Suppressor macrophage treated with lipopolysaccharide for 4 hours (primary cell): Measurements from ENCODE around the gene ARAP2.

Experiments used
- DNase-seq: peaks from one replicate; pipeline ENCODE4 v3.0.0-alpha.2; 2020

Gene ARAP2

DNA sequence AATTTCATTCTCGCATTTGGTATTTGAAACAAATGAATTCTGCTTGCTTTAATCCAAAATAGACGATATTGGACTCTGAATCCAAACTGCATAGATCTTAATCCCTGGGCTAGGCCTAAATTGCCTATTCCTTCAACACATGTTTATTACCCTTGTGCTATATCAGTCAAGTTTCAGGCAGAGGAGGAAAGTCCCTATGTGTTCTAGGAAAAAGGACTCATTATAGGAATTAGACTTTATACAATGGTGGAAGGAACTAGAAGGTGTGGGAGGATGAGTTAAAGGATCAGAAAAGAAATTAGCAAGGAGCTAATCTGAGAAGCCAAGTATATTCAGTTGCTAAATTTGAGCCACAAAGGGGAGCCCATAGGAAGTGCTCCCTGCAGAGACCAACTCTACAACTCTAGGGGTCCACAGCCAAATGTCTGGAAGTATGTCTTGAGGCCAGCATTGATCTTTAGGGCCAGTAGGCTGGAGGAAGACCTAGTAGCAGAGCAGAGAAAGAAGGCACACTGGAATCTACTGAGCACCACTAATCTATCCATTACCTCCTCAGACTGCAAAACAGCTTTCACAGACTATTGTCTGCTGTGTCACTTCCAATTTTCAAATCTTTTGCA is 20.0 kb upstream of the ARAP2 start:
- DNase-seq = no peak

DNA sequence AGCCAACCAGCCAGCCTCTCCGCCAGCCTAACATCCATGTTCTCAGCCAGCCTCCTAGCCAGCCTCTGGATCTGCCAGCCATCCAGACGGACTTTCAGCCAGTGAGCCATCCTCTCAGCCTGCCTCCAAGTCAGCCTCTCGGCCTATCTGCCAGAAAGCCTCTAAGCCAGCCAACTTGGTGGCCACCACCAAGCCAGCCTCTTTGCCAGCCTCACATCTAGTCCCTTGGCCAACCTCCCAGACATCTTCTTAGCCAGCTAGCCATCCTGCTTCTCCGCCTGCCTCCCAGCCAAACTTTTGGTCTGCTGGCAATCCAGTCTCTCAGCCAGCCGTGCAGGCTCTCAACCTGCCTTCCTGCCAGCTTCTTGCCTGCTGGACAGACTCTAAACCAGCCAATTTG is 16.4 kb upstream of the ARAP2 start:
- no peak for DNase-seq

DNA sequence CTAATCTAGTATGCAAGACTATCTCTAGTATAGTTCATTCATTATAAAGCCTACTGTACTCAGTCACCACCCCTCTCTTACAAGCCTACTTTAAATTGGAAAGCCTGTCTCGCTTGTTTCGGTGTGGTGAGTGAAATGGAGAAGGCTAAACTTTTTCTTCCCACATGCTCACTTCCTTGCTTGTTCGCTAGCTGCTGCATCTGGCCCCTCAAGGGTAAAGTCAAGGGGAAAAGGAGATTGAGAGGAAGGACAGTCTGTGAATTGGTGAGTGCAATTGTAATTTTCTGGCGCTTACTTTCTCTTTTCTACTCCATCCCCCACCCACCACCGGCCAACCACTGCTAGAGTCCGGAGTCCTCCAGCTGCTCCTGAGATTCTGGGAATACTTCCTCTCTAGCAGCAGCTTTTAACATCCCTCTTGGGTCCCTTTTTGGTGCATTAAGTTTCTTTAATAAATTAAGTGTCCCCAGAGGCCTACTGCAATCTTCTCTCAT is 12.1 kb upstream of the ARAP2 start:
- peak; percentile 39 for DNase-seq

- DNase-seq = peak; percentile 82
Measured at GRCh38 chr4:36255577-36255976, 11.3 kb upstream of the ARAP2 start.

- peak; percentile 46 for DNase-seq
Measured at GRCh38 chr4:36254371-36254770, 10.1 kb upstream of the ARAP2 start.

DNA sequence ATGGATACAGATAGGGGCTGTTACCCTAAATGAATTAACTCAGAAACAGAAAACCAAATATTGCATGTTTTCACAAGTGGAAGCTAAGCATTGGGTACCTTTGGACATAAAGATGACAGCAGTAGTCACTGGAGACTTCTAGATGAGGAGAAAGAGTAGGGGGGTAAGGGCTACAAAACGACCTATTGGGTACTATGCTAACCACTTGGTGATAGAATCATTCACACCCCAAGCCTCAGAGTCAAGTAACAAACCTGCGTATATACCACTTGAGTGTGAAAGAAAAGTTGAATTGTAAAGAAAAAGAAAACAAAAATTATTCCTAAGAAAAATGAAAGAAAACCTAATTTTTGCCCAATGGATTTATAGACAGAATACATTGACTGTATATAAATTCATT is 7.7 kb upstream of the ARAP2 start:
- no peak for DNase-seq

DNA sequence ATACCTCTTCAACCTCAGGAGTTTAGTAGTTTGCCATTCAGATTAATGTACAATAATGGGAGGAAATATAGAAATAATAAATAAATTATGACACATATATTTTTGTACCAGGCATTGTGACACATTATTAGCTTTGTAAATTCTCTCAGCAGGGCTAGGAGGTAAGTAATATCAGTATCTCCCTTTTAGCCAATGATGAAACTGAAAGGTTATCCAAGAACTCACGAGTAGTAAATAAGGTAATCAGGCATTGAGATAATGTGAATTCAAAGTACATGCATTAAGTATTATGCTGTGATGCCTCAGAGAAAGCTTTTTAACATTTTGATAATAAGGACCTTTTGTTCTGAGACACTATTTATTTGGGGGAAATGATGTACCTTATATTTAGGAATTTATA is 5.3 kb upstream of the ARAP2 start:
- no peak for DNase-seq

GRCh38 chr4:36243355-36244256 is 708 bp downstream of the ARAP2 start:
- peak; percentile 95 for DNase-seq

GRCh38 chr4:36242629-36243354 is 1.5 kb downstream of the ARAP2 start:
- DNase-seq = peak; percentile 23

DNA sequence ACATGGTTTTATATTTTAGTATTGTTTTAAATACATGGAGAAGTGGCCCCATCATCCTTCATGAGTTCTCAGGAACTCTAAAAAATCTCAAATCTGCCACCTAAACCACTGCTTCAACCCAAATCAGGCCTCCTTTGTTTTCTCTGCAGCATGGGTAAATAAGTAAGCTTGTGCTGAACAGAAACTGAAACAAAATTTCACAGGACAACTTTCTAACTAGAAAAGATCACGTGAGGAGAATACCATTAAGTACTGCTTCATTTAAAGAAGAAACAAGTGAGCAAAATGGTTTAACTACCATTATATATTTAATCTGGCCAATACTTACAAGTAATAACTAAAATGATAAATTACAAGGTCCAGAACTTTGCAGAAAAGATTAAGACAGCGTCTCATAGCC is 2.5 kb downstream of the ARAP2 start:
- DNase-seq = peak; percentile 75

DNA sequence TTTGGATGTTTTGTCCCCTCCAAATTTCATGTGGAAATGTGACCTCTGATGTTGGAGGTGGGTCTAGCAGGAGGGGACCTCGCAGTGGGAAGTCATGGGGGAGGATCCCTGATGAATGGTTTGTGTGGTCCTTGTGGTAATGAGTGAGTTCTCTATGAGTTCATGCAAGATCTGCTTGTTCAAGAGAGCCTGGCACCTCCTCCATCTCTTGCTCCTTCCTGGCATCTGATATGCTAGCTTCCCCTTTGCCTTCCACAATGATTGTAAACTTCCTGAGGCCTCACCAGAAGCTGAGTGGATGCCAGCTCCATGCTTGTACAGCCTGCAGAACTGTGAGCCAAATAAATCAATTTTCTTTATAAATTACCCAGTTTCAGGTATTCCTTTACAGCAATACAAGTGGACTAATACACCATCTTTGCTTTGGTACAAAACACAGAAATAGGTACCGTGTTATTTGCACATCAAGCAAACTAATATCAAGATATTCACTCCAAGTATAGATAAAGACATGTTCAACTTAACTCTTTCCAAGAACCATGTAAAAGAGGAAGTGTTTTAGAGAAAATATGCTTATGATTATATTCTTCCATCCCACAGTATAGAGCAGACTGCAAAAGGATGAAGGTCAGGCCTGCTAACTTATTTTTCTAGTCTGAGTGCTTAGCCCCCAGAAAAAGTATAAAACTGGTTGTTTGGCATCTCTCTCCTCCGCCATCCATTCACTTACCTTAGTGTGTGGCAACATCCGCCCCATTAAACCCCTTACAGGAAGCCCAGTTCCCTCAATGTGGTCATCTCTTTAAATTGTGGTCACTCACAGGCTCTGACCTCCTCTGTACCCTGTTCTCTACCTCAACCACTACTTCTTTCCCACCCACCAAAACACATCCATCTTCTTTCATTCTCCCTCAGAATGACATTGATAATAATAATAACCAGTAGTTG is 6.7 kb downstream of the ARAP2 start:
- no peak for DNase-seq

- no peak for DNase-seq
Measured at GRCh38 chr4:36236159-36236558, 8.2 kb downstream of the ARAP2 start.

DNA sequence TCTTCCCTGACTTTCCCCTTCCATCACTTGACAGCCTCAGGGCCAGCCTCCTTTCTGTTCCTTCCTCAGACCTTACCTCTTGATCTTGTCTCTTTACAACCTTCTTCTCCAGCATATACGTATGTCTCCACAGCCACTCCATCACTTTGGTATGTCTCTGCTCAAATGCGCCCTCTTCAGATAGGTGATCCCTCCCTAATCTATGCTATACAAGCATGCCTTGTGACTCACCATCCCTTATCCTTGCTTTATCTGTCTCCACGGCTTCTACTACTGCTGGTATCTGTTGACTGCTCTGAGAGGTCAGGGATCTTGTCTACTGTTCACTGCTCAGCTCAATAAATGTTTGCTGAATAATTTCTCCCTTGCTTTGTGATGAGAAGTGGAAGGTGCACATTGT is 9.0 kb downstream of the ARAP2 start:
- no peak for DNase-seq

GRCh38 chr4:36233567-36234266 is 10.6 kb downstream of the ARAP2 start:
- no peak for DNase-seq

- no peak for DNase-seq
Measured at GRCh38 chr4:36230534-36230933, 13.8 kb downstream of the ARAP2 start.

DNA sequence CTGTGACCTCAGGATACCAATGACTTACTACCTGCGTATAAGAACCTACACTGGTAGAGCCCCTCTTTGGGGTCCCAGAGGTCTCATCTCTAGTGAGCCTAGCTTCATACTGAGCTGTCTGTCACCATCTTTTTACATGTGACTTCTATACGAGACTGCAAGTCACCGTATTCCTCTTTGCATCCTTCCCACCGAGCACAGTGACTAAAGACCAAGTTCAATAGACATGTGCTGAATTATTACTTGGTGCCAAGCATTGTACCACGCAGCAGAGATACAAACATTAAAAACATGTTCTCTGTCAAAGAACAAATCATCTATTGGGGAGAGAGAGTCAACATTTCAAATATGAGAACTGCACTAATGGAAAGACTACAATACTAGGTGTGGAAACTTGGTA is 16.4 kb downstream of the ARAP2 start:
- DNase-seq = no peak

DNA sequence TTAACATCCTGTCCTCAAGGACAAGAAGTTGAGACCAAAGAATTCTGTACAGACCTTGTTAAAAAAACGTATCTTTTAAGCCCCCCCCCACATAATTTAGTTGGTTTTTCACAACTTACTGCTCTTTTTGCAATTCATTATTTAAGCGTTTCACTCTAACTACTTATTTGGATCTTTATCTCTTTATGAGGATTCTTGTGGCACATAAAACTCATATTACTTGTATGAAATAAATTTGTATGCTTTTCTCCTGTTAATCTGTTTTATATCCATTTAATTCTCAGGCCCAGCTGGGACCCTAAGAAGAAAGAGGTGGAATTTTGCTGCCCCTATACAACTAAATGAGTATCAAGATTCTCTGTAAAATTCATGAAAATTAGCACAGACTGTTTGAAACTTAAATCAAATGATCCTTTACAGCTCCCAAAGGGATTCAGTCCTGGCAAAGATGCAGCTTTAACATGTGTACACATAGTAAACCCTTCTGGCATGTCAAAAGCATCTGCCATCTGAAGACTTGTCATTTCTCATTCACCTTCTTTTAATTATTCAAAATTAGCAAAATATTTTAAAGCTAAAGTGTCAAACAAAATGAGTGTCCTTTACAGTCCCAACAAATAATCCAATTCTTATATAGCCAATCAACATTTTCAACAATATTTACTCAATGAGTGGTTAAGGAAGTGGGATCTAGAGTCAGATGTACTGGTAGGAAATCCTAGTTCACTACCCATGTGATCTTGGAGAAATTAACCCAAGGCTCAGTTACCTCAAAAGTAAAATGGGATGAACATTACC is 17.7 kb downstream of the ARAP2 start:
- DNase-seq = no peak

DNA sequence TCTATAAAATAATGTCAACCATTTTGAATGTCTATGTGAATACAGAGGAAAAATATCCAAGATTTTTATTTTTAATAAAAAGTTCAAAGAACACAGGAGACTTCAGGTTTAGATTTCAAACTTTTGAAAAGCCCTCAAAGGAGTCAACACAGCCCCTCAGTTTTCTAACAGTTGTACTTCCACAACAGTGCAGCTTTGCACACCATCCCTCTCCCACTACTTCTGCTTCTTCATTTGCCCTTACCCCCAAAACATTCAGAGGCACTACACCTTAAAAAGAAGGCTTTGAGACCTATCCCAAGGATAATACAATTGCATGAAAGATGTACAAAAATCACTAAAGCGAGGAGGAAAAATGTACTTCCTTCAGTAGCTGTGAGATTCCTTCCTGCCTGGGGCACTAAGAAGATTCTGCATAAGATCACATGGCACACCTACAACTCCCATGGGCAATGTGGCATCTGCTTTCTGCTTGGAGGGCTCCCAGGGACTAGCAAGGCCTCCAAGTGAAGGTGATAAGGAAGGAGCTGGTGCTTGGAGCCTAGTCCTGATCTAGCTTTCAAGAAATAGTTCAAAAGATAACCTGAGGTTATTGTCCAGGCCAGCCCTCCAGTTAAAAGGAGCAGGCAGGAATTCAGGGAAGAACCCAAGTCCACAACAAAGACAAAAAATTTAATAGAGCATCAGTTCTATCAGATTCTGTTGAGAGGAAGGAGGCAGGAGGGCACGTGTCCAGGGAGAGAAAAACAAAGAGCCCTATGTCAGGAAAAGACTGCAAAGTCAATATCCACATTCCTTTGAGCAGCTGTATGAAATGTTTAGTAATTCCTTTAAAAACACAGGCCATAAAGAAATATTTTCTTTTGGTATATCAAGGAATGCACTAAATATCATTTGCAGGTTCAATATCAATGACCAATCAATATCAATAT is 19.1 kb downstream of the ARAP2 start:
- DNase-seq = no peak

DNA sequence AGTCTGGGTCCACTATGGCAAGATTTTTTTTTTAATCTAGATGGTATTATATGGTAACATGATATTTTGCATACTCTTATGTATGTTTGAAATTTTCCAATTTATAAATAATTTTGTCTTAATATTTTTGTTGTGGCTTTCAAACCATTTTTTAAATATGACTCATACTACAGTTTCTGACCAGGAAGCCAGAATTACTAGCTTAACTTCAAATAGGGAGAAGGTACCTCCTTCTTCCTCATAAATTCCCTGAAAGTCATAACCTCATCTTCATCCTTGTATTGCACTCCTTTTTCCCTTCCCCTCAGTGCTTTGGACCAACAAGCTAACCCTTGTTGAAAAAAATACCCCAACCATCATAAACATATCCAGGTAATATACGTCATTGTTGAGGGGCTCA is 21.6 kb downstream of the ARAP2 start:
- DNase-seq = no peak

DNA sequence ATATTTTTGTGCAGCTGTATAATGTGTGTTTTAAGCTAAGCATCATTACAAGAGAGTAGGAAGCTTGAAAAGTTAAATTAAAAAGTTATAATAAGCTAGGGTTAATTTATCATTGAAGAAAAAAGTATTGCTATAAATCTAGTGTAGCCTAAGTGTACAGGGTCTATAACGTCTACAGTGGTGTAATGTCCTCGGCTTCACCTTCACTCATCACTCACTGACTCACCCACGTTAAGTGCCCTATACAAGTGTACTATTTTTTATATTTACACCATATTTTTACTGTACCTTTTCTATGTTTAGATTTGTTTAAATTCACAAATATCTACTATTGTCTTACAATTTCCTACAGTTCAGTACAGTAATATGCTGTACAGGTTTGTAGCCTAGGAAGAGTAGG is 23.5 kb downstream of the ARAP2 start:
- no peak for DNase-seq
